ENCODE results near the gene RLN1.
A peak's percentile ranks its signal among the peaks of the same experiment; 100 is the strongest.
"Not testable (repeated sequence)": the region's sequence is repeated elsewhere in the genome, so short reads cannot be mapped to it uniquely, and the experiment has no call there.

Gene RLN1, protein sequence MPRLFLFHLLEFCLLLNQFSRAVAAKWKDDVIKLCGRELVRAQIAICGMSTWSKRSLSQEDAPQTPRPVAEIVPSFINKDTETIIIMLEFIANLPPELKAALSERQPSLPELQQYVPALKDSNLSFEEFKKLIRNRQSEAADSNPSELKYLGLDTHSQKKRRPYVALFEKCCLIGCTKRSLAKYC
- total RNA-seq = 0 to 5.2 (median 0.88) reads per million in 9 experiments

DNA sequence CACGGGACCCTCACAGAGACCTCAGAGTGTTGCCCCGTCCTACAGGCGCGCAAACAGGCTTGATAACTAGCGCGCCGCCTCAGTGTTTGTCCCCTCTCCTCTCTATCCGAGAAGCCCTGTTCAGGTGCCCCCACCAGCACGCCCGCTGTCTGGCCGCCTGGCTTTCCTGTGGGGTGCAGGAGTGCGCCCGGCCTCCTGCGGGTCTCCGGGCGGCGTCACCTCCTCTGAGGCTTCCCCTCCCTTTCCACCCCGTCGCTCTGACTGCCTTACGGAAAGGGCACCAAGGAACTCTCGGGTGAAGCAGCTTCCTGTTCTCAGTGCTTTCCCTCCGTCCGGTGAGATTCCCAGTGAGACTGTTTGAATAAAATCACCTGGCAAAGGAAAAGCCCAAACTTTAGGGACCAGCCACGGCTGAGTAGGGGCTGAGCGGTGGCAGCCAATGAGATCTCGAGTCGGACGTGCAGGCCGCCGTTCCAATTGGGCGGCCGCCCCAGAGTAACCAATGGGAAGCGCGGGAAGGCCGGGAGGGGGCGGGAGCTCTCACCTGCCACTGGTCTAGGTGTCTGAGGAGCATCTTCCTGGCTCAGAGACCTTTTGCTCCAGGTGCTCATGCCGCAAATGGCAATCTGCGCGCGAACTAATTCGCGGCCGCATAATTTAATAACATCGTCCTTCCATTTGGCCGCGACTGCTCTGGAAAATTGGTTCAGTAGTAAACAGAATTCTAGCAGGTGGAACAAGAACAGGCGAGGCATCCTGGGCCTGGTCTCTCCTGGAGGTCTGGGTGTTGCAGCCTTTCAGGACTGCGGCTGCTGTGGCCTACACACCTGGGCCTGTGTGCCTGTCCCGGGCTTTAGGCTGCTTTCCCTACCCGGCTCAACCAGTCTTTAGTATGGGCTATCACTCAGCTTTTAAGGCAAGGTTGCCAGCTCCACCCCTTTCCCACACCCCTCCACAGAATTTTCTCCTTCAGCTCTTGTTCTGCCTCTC is at the start of gene RLN1:
Gene RLN1, minus strand, starts transcription at position 885 of the 990 bp plus-strand sequence. Its CDS starts 130 bp downstream, at position 755.
- H3K4me1 Mint-ChIP-seq (ENCODE audit: low read depth in 2 of 2) = peaks cover 14 to 22% of the 10 kb centered on the region in 2 donors

DNA sequence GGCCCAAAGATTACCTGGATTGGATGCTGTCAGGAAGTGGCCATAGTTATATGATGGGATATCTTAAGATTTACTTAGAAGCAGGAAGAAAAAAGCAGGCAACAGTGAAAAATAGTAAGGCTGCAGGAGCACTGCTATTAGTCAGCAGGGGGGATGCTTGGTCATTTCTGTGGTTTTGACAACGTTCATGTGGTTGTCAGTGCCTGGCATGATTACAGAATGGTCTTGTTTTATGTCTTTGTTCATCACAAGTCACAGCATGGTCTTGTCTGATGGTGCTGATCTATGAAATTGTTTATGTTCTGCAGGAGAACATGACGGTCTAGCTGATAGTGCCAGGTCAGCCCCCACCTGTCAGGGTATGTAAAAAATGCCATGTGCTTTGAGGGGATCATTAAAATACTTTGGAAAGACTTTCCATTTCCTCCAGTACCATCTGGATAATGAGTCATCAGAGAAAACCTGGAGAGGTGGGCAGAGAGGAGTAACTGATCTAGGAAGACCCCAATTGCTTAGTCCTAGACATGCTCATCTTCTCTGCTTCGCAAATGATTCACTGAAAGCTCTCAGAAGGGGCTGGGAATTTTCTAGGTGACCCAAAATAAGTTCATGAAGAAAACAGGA is 49.5 kb upstream of the RLN1 start:
- H3K36me3 Mint-ChIP-seq (ENCODE audit: insufficient read depth) = peaks cover 5% of the 10 kb centered on the region
- H3K4me3 Mint-ChIP-seq = no peak overlapping the region
- DNase-seq (peak in 1 of 3 experiments; percentile 1), ATAC-seq (replicated peaks) (peak; percentile 68)
- no peak overlapping the region for H3K27ac Mint-ChIP-seq
- H3K27me3 Mint-ChIP-seq = no peaks in the 10 kb centered on the region
- peaks cover 18 to 37% of the 10 kb centered on the region in 2 donors for H3K4me1 Mint-ChIP-seq (ENCODE audit: low read depth in 2 of 2)
- H3K9me3 Mint-ChIP-seq = no peaks in the 10 kb centered on the region

More for the DNA sequence above, at the start of gene RLN1:
- Mint-ChIP-seq H3K27ac (peak within 1 kb of the TSS; percentile 63 to 87), H3K4me3 (peak within 1 kb of the TSS; percentile 61 to 74)
- not testable (repeated sequence) for H3K36me3 Mint-ChIP-seq (ENCODE audit: insufficient read depth); H3K27me3 Mint-ChIP-seq; H3K9me3 Mint-ChIP-seq
- DNase-seq (peak in 2 of 3 experiments; percentile 5 to 28), ATAC-seq (replicated peaks) (peak; percentile 89)

DNA sequence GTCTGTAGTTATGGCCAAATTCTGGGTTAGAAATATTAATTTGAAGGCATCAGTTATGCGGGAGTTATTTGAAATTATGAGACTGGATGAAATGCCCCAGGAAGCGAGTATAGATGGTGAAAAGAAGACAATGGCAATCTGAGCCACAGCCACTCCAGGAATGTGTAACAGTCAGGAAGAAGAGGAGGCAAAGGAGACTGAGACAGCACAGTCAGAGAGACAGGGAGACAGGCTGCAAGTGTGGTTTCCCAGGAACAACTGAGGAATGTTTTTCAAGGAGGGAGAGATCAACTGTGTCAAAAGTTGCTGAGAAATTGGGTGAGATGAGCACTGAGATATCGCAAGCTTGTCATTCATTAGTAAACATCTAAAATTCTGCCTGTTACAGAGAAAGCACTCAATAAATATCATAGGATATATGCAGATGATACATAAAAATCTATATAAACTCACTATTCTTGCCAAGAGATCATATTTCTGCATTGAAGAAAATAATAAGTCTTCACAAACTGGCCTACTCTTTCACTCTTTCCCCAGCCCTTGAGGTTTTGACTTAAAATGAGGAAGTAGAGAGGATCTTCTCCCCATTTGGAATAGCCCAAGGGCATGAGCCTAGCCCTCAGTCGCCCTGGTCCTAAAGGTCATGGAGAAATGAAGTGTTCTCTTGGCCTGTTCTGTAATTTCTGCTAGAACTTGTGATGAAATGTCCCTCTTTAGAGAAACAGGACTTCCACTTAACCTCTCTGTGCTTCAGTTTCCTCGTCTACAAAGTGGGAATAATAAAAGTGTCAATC is 48.5 kb upstream of the RLN1 start:
- ATAC-seq (replicated peaks) = no peak
- peaks cover 5% of the 10 kb centered on the region for H3K36me3 Mint-ChIP-seq (ENCODE audit: insufficient read depth)

DNA sequence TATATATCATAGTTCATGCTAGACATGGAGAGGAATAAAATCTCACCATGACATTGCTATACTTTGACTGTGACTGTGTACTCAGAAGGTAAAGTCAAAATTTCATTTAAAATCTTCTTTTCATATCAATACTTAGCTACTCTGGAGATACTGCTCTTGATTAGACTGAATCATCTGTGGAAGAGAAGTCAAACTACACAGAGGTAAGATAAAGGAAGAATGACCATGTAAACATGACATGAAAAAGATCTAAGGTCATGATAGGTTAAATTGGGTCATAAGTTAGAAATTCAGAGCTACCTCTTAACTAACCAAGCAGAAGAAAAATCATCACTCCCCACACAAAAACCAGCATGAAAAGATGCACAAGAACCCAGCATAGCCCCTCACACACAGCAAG is 44.8 kb upstream of the RLN1 start:
- no peak for ATAC-seq (replicated peaks)
- Mint-ChIP-seq H3K27me3 (no peaks in the 10 kb centered on the region), H3K9me3 (no peaks in the 10 kb centered on the region), H3K4me1 (ENCODE audit: low read depth in 2 of 2) (peaks cover 13 to 25% of the 10 kb centered on the region in 2 donors), H3K36me3 (ENCODE audit: insufficient read depth) (peaks cover 5% of the 10 kb centered on the region), H3K4me3 (no peak overlapping the region), H3K27ac (no peak overlapping the region)
- no peak for DNase-seq

More for the DNA sequence above, 48.5 kb upstream of the RLN1 start:
- H3K27ac Mint-ChIP-seq = peak overlapping the region; percentile 1 to 64
- peaks cover 15 to 36% of the 10 kb centered on the region in 2 donors for H3K4me1 Mint-ChIP-seq (ENCODE audit: low read depth in 2 of 2)
- no peaks in the 10 kb centered on the region for H3K9me3 Mint-ChIP-seq
- H3K4me3 Mint-ChIP-seq = no peak overlapping the region
- DNase-seq = no peak
- H3K27me3 Mint-ChIP-seq = no peaks in the 10 kb centered on the region

DNA sequence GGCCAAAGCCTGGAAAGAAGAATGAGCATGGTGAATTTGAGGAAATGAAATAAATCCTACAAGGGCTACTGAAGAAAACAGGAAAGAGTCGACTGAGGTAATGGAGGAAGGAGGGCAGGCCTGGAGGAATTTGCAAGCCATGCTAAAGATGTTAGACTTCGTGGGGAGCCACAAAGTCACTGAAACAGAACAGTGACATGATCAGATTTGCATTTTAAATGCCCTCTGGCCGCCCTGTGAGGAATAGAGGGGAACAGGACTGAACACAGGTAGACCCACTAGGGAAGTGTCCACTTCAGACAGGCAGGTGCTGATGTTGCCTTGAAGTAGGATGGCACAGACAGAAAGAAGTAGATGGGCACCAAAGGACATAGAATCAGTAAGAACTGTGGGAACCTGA is 42.8 kb upstream of the RLN1 start:
- Mint-ChIP-seq H3K27ac (peak overlapping the region in 1 of 2 donors; percentile 32), H3K9me3 (no peaks in the 10 kb centered on the region), H3K4me3 (no peak overlapping the region), H3K36me3 (ENCODE audit: insufficient read depth) (peaks cover 3% of the 10 kb centered on the region), H3K27me3 (no peaks in the 10 kb centered on the region), H3K4me1 (ENCODE audit: low read depth in 2 of 2) (peaks cover 2 to 8% of the 10 kb centered on the region in 2 donors)
- no peak for ATAC-seq (replicated peaks)
- no peak for DNase-seq

DNA sequence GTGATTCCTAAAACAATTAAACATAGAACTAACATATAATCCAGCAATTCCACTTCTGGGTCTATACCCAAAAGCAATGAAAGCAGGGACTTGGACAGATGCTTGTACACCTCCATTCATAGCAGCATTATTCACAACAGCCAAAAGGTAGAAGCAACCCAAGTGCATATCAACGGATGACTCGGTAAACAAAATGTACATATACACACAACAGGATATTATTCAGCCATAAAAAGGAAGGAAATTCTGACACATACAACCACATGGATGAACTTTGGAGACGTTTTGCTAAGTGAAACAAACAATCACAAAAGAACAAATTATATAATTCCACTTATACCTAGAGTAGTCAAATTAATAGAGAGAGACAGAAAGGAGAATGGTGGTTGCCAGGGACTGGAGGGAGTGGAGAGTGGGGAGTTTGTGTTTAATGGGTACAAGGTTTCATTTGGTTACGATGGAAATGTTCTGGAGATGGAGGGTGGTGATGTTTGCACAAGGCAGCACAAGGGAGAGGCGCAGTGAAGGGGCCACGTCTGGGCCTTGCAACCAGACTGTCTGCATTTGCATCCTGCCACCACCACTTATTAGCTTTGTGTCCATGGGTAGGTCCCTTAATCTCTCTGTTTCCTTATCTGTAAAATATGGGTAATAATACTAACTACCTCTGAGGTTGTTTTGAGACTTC is 36.3 kb upstream of the RLN1 start:
- ATAC-seq (replicated peaks) = peak; percentile 81

DNA sequence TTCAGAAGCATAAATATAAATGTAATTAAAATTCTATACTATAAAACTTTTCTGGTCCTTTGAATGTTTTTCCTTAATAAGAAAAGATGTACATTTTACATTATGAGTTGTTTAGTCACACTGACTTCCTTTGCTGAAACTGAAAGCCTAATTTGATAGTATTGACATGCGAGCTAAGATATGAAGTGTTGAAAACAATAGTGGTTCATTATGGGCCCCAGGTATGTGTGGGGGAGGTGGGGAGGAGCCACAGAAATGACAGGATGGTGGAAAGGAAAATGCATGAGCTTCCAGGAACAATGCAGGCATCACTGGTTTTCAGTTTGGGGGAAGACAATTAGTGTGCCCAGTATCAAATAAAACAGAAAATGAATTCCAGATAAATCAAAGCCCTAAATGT is 35.4 kb upstream of the RLN1 start:
- ATAC-seq (replicated peaks) (no peak), DNase-seq (no peak)
- Mint-ChIP-seq H3K9me3 (no peaks in the 10 kb centered on the region), H3K4me1 (ENCODE audit: low read depth in 2 of 2) (peaks cover 12 to 14% of the 10 kb centered on the region in 2 donors), H3K27me3 (no peaks in the 10 kb centered on the region), H3K36me3 (ENCODE audit: insufficient read depth) (no peaks in the 10 kb centered on the region), H3K27ac (peak overlapping the region in 1 of 2 donors; percentile 2), H3K4me3 (peak overlapping the region; percentile 7 to 11)

More for the DNA sequence above, 36.3 kb upstream of the RLN1 start:
- no peak for DNase-seq
- H3K27ac Mint-ChIP-seq = peak overlapping the region; percentile 47 to 83
- H3K27me3 Mint-ChIP-seq = no peaks in the 10 kb centered on the region
- H3K4me3 Mint-ChIP-seq = peak overlapping the region; percentile 19 to 35
- peaks cover 12 to 14% of the 10 kb centered on the region in 2 donors for H3K4me1 Mint-ChIP-seq (ENCODE audit: low read depth in 2 of 2)
- no peaks in the 10 kb centered on the region for H3K9me3 Mint-ChIP-seq
- H3K36me3 Mint-ChIP-seq (ENCODE audit: insufficient read depth) = no peaks in the 10 kb centered on the region

DNA sequence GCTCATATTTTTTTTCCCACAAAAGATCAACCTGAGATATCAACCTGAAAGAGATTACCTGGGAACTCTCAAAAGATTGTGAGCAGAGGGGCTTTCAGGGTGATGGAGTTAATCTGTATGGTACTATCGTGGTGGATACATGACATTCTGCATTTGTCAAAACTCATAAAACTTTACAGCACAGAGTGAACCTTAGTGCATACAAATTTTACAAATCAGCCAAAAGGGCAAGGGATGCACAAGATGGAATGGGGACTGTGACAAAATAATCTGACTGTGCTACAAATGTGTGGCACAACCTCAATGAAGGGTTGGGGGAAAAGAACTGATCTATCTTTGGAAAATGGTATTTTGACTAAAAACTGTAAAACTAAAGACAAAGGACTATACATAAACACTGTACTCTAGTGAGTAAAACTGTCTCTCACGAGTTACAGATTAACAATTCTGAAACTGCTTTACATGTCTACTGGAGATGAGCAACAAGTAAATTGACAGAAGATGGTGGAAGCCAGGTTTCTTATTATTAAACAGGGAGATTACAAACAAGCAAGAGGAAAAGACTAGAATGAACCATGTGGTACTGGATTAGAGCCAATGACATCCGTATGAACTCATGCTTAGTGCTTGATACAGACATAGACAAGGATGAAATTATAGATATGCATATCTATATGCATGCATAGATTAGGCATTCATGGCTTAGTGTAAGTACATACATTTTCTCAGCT is 24.8 kb upstream of the RLN1 start:
- peaks cover 9 to 14% of the 10 kb centered on the region in 2 donors for H3K4me1 Mint-ChIP-seq (ENCODE audit: low read depth in 2 of 2)
- no peaks in the 10 kb centered on the region for H3K36me3 Mint-ChIP-seq (ENCODE audit: insufficient read depth)
- peak overlapping the region in 1 of 2 donors; percentile 6 for H3K27ac Mint-ChIP-seq
- H3K9me3 Mint-ChIP-seq = no peaks in the 10 kb centered on the region
- no peak overlapping the region for H3K4me3 Mint-ChIP-seq
- DNase-seq (no peak), ATAC-seq (replicated peaks) (no peak)
- H3K27me3 Mint-ChIP-seq = no peaks in the 10 kb centered on the region

DNA sequence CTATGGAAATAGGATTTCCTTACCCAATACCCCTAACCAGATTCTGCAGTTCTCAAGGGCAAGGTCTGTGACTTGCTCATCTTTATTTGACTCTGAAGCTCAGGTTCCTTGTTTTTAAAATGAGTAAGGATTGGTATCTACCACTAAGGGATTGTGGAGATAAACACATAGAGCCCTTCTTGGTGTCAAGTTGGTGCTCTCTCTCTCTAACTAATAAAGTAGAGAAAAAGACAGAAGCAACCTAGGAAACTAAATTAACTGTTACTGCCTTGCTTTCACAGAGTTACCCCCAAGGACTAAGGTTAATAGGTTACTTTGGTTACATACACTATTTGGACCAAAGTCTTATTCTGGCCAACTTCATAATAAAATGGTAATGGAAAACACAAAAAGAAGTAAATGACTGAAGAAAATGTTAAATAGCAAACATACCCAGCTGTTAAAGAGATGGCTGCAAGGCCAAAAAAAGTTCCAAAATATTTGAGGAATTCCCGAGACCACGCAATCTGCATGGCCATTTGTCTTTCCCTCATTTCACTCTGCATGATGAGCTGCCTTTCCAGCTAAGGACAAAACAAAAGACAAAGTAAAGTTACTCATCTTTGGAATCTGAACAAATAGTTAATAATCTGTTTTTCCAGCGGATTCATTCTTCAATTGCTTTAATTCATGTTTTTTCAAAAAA is 21.8 kb upstream of the RLN1 start:
- H3K27ac Mint-ChIP-seq = no peak overlapping the region
- H3K36me3 Mint-ChIP-seq (ENCODE audit: insufficient read depth) = no peaks in the 10 kb centered on the region
- no peaks in the 10 kb centered on the region for H3K9me3 Mint-ChIP-seq

DNA sequence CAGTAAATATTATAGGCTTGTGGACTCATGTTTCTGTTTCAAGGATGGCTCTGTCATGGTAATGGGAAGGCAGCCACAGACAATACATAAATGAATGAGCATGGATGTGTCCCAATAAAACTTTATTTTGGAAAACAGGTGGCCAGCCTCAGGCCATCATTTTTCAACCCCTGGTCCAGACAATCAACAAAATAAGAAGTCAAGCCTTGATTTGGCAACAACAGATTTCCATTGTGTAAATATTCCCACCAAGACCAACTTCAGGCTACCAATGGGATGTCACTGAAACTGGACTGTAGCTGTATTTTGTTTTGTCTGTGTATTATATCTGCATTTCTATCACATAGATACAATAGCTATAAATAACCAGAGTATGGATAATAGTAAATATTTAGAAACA is 20.7 kb upstream of the RLN1 start:
- Mint-ChIP-seq H3K9me3 (no peaks in the 10 kb centered on the region), H3K27me3 (no peaks in the 10 kb centered on the region), H3K27ac (no peak overlapping the region), H3K4me3 (no peak overlapping the region), H3K36me3 (ENCODE audit: insufficient read depth) (no peaks in the 10 kb centered on the region), H3K4me1 (ENCODE audit: low read depth in 2 of 2) (peaks cover 5 to 8% of the 10 kb centered on the region in 2 donors)
- DNase-seq (no peak), ATAC-seq (replicated peaks) (no peak)

More for the DNA sequence above, 21.8 kb upstream of the RLN1 start:
- DNase-seq (no peak), ATAC-seq (replicated peaks) (no peak)
- Mint-ChIP-seq H3K4me3 (no peak overlapping the region), H3K27me3 (no peaks in the 10 kb centered on the region), H3K4me1 (ENCODE audit: low read depth in 2 of 2) (peaks cover 3 to 8% of the 10 kb centered on the region in 2 donors)

DNA sequence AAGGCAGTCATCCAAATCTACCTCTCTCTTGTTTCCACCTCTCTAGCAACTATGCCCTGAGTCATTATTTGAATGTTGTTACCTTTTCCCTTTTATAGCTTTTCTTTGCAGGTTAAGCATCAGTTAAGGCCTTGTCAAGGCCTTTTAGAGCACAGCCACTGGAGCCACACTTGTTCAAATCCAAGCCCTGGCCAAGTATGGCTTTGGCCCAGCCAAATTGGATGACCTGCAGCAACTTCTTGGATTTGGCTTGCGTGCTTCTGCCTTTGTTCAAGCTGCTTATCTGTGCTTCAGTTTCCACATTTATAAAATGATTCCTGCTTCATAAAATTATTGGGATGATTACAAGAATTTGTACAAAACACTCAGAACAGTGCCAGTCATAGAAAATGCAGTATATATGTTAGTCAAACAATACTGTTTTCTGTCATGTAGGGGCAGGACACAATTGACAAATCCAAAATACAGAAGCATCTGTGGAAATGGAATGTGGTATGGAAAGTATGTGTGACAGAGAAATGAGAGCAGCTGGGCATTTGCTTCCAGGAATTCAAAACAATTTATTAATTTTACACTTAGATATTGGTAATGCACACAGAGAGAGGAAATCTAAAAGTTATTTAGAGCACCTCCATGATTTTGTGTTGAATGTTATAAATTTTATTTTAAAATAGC is 17.9 kb upstream of the RLN1 start:
- ATAC-seq (replicated peaks) (no peak), DNase-seq (no peak)
- Mint-ChIP-seq H3K4me1 (ENCODE audit: low read depth in 2 of 2) (peaks cover 14 to 19% of the 10 kb centered on the region in 2 donors), H3K27ac (no peak overlapping the region), H3K9me3 (no peaks in the 10 kb centered on the region), H3K4me3 (no peak overlapping the region), H3K27me3 (no peaks in the 10 kb centered on the region), H3K36me3 (ENCODE audit: insufficient read depth) (no peaks in the 10 kb centered on the region)
